GM21529 (cell line): ENCODE measurements around the gene APOLD1.
"Not testable (repeated sequence)": the region's sequence is repeated elsewhere in the genome, so short reads cannot be mapped to it uniquely, and the experiment has no call there.

Source experiments
- ATAC-seq: cut with Tn5 transposase; IDR thresholded peaks from one replicate; pipeline ENCODE4 v1.9.1; 2021; ENCODE audit not compliant: unreplicated experiment

Gene APOLD1

GRCh38 chr12:12807517-12807903 lies 22.1 kb downstream of the APOLD1 start:
- not testable (repeated sequence) for ATAC-seq

DNA sequence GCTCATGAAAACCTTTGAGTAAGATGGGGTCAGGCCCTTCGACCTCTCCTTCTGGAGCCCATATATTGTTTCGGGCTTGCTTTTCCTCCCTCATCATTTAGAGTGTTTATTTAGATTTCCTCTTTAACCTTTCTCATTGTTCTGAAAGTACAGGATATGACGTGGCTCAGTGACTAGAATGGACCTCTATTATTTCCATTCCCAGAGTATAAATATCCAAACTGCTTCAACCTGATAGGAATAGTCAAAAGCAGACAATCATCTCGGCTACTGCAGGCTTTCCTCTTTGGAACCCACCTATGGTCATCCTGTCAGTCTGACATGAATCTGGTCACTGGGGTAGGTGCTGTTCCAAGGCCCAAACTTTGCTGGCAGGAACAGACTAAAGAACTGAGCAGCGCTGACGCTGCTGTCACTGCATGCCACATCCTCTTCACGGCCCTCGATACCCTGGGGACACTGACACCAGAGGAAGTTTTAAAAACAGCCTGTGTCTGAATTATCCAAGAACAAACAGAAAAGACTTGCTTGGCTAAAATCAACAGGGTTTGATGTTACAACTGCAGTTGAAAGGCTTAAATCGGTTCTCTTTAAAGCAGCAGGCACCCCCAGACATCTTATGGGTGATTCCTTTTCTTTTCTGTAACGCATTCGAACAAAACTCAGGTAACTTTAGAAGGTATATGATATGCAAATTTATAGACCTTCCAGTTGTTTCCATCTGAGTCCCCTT lies 22.7 kb downstream of the APOLD1 start:
- peak; percentile 61 for ATAC-seq

GRCh38 chr12:12810553-12811021 lies 25.1 kb downstream of the APOLD1 start:
- ATAC-seq: no peak

DNA sequence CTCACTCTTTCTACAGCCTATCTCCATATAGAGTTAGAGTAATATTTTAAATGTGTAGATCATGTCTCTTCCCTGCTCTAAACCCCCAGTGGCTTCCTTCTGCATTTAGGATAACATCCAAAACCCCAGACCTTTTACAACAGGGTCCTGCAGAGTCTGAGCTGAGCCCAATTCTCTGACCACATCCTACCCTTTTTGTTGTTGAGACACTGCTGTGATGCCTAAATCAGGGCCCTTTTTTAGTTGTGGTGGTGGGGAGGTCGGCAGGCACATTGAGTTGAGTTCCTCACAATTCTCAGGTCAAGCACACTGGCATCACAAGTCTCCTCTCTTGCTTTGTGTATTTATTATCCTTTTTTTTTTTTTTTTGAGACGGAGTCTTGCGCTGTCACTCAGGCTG lies 25.9 kb downstream of the APOLD1 start:
- no peak for ATAC-seq

DNA sequence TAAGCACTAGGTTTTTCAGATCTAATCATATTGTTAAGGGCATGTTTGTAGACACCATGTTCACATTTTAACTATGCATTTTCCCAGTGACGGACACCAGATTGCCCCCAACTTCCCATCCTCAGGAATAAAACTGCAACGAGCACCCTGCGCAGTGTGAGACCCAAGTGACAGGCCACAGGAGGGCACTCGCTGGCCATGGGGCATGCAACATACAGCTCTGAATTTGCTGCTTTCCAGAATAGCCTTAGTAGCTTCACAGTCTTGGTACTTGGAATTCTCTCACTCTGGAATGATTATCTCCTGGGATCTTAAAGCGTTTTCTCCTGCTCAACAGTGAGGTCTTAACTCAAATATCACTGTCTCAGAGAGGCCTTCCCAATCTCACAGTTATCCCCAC lies 26.7 kb downstream of the APOLD1 start:
- ATAC-seq: no peak

GRCh38 chr12:12812618-12813119 lies 27.2 kb downstream of the APOLD1 start:
- no peak for ATAC-seq

GRCh38 chr12:12813120-12814101 lies 28.0 kb downstream of the APOLD1 start, which contains the start of gene DDX47:
DDX47 (plus strand) TSS chr12:12813346; CDS start chr12:12813368, 22 bp downstream.
- ATAC-seq: peak; percentile 73

- ATAC-seq: peak; percentile 39
Observed at GRCh38 chr12:12817616-12818015, 32.2 kb downstream of the APOLD1 start.

DNA sequence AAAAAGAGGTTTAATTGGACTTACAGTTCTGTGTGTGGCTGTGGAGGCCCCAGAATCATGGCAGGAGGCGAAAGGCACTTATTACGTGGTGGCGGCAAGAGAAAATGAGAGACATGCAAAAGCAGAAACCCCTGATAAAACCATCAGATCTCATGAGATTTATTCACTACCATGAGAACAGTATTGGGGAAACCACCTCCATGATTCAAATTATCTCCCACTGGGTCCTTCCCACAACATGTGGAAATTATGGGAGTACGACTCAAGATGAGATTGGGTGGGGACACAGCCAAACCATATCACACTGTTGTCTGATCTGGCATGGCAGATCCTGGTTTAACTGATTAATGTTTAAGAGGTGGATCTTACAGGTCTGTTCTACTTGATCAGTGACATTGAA lies 33.2 kb downstream of the APOLD1 start:
- no peak for ATAC-seq

- no peak for ATAC-seq
Observed at GRCh38 chr12:12819221-12819620, 33.8 kb downstream of the APOLD1 start.

- ATAC-seq: no peak
Observed at GRCh38 chr12:12819752-12820311, 34.4 kb downstream of the APOLD1 start.

DNA sequence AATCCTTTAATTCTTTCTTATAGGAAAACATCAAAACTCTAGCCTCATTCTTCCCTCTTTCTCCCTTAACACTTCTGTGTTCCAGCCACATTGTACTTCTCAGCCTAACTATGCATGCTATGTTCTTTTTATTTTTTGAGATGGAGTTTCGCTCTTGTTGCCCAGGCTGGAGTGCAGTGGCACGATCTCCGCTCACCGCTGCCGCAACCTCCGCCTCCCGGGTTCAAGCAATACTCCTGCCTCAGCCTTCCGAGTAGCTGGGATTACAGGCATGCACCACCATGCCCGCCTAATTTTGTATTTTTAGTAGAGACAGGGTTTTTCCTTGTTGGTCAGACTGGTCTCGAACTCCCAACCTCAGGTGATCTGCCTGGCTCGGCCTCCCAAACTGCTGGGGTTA lies 34.9 kb downstream of the APOLD1 start:
- ATAC-seq: not testable (repeated sequence)

DNA sequence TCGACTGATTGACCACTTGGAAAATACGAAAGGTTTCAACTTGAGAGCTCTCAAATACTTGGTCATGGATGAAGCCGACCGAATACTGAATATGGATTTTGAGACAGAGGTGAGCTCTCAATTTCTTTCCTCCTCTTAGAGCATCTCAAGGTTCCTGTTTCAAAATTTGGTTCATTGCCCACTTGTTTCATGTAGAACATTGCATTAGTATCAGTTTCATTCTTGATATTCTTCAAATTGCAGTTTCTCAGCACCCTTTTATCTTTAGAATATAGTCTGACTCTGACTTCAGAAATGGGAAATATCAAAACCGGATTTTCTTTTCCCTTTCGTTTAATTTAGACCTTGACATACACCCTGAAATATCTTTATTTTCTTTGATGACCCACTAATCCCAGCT lies 36.5 kb downstream of the APOLD1 start:
- peak; percentile 67 for ATAC-seq

GRCh38 chr12:12822886-12823285 lies 37.4 kb downstream of the APOLD1 start:
- no peak for ATAC-seq

DNA sequence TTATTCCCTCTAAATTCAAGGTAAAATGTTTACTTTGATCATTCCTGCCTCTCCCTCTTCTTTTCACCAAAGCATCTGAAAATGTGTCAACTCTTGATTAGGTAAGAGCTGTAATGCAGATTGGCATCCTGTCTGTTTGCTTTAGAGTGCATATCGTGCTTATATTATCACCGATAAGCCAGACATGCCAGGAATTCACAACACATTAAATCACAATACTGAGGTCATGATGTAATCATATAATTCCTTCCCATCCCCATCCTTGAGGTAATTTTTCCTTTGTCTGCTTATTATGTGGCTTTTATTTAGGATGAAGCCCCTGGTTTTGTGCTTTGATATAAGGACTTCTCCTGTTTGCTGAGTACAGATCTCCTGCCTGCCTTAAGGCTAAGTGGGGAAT lies 37.8 kb downstream of the APOLD1 start:
- ATAC-seq: no peak

GRCh38 chr12:12823811-12824210 lies 38.4 kb downstream of the APOLD1 start:
- ATAC-seq: no peak

- no peak for ATAC-seq
Observed at GRCh38 chr12:12835378-12836146, 50.1 kb downstream of the APOLD1 start.

DNA sequence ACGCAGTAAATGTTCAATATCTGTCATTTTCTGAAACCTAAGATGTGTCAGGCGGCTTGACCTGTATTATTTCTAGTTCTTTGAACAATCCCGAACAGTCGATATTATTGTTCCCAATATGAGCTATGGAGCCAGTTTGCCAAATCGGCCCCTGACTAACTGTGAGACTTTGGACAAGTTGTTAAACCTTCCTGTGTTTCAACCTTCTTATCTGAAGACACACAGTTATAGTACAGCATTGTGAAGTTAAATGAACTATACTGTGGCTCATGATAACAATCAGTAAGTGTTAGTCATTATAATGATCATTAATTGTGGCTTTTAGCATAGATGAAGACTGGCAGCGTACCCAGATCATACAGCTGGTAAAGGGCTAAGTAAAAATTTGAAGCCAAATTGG lies 51.1 kb downstream of the APOLD1 start:
- no peak for ATAC-seq

- peak; percentile 87 for ATAC-seq
Observed at GRCh38 chr12:12837025-12837812, 51.8 kb downstream of the APOLD1 start.

DNA sequence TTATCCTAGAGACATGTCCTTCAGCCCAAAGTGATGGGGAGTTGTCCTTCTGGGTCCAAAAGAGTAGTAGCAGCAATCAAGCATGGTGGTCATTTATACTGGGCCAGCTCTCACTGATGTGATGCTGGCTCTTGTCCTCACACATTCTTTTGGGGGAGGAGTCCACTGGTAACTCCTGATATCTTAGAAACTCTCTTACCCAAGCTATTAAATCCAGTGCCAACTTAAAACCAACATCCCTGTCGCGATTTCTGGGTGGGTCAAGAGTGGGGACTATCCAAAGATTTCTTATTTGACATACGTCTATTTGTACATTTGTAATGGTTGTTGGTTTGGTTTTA lies 52.3 kb downstream of the APOLD1 start:
- ATAC-seq: no peak
